Hepatocyte (in vitro differentiated cells): ENCODE results near the gene CAPN2. TPM values are rescaled to one million over a fixed set of nuclear protein-coding genes. Genes with fewer than 3 reads are reported as not detected.

ENCODE experiments used
- DNase-seq: peaks from one replicate; pipeline ENCODE4 v3.0.0-alpha.2; 2016; ENCODE audit warnings: low spot score
- H2AFZ ChIP-seq: fragments of 200-600 bp; sonication (generic); 2 replicates; pipeline ENCODE4 v1.6.0; 2016; ENCODE audit warnings: antibody characterized with exemption, mild to moderate bottlenecking
- H3K27ac ChIP-seq: fragments of 200-600 bp; sonication (generic); 2 replicates; pipeline ENCODE4 v1.5.1; 2016; ENCODE audit warnings: mild to moderate bottlenecking
- H3K27me3 ChIP-seq: fragments of 200-600 bp; sonication (generic); 2 replicates; pipeline ENCODE4 v1.6.1; 2016
- H3K36me3 ChIP-seq: fragments of 200-600 bp; sonication (generic); replicated peaks from 2 replicates; pipeline ENCODE4 v1.5.1; 2016; ENCODE audit warnings: low read depth; ENCODE audit not compliant: insufficient read depth
- H3K4me1 ChIP-seq: fragments of 200-600 bp; sonication (generic); 2 replicates; pipeline ENCODE4 v1.5.1; 2016; ENCODE audit warnings: mild to moderate bottlenecking, moderate library complexity; ENCODE audit not compliant: insufficient read depth
- H3K4me2 ChIP-seq: fragments of 200-600 bp; sonication (generic); 2 replicates; pipeline ENCODE4 v1.6.0; 2016
- H3K4me3 ChIP-seq: fragments of 200-600 bp; sonication (generic); 2 replicates; pipeline ENCODE4 v1.5.1; 2016; ENCODE audit warnings: mild to moderate bottlenecking
- H3K79me2 ChIP-seq: fragments of 200-600 bp; sonication (generic); 2 replicates; pipeline ENCODE4 v1.6.0; 2017; ENCODE audit warnings: mild to moderate bottlenecking
- H3K9me2 ChIP-seq: fragments of 200-600 bp; sonication (generic); replicated peaks from 2 replicates; pipeline ENCODE4 v1.6.0; 2017; ENCODE audit warnings: mild to moderate bottlenecking; ENCODE audit not compliant: insufficient read depth
- H3K9me3 ChIP-seq: fragments of 200-600 bp; sonication (generic); 2 replicates; pipeline ENCODE4 v1.5.1; 2016; ENCODE audit warnings: low read depth, mild to moderate bottlenecking
- H4K20me1 ChIP-seq: fragments of 200-600 bp; sonication (generic); 2 replicates; pipeline ENCODE4 v1.6.0; 2016; ENCODE audit warnings: mild to moderate bottlenecking; ENCODE audit not compliant: insufficient read depth, poor library complexity, severe bottlenecking
- CTCF ChIP-seq: fragments of 200-600 bp; sonication (generic); IDR thresholded peaks from 2 replicates; pipeline ENCODE4 v1.5.1; 2016; ENCODE audit warnings: antibody characterized with exemption, mild to moderate bottlenecking; ENCODE audit not compliant: poor library complexity
- EZH2 ChIP-seq: fragments of 200-600 bp; sonication (generic); IDR thresholded peaks from 2 replicates; pipeline ENCODE4 v1.6.1; 2016; ENCODE audit warnings: antibody characterized with exemption, mild to moderate bottlenecking, borderline replicate concordance
- EZH2phosphoT487 ChIP-seq: fragments of 200-600 bp; sonication (generic); IDR thresholded peaks from one replicate; pipeline ENCODE4 v1.6.1; 2018; ENCODE audit warnings: antibody characterized with exemption, mild to moderate bottlenecking, low read depth, moderate library complexity; ENCODE audit not compliant: unreplicated experiment, severe bottlenecking
- WGBS: methylation state at CpG from one replicate; pipeline ENCODE4 v1.1.6; 2016; ENCODE audit warnings: low lambda C conversion rate; ENCODE audit errors: missing lambda C conversion rate; 5-methylcytosine and 5-hydroxymethylcytosine counted together
- polyA plus RNA-seq: library from polyadenylated mRNA; unstranded; fragments of >200 nt; fragmentation: Nextera tagmentation; extraction: Ambion mirVana; gene quantifications from 2 replicates; pipeline ENCODE4 v1.2.1, GENCODE V29; 2016
- total RNA-seq: library from RNA; depleted of rRNA; stranded (reverse); fragments of >200 nt; gene quantifications from 2 replicates; pipeline ENCODE4 v1.2.3, GENCODE V29; 2014

The CAPN2 gene
- total and polyA plus RNA-seq, 2 experiments from 2014 or later, result 147 to 162 TPM

- Histone ChIP-seq H3K27ac (peak overlapping the region; percentile 96), H3K4me2 (no peak overlapping the region), H3K4me3 (no peak overlapping the region), H3K36me3 (no peaks in the 10 kb centered on the region), H3K4me1 (peaks cover 29% of the 10 kb centered on the region), H3K79me2 (no peaks in the 10 kb centered on the region), H2AFZ (no peak overlapping the region), H3K27me3 (no peaks in the 10 kb centered on the region), H4K20me1 (no peaks in the 10 kb centered on the region), H3K9me3 (no peaks in the 10 kb centered on the region), H3K9me2 (no peaks in the 10 kb centered on the region)
- DNase-seq, result no peak
- WGBS, result 93% methylated on average over 6 of the region's 6 CpGs
- TF ChIP-seq EZH2 (no peak), CTCF (no peak), EZH2phosphoT487 (no peak)
Measured at GRCh38 chr1:223774134-223774814, 61.9 kb downstream of the CAPN2 start.

DNA sequence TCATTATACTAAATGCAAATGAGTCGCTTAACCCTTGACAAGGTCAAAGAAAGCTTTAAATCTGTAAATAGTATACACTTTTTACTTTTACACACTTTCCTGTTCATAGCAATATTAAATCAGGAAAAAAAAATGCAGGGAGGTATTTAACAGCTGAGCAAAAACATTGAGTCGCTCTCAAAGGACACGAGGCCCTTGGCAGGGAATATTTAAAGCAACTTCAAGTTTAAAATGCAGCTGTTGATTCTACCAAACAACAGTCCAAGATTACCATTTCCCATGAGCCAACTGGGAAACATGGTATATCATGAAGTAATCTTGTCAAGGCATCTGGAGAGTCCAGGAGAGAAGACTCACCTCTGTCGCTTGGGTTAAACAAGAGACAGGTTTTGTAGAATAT is 62.7 kb downstream of the CAPN2 start:
- H3K4me3 ChIP-seq, result no peak overlapping the region
- 96% methylated on average over 4 of the region's 4 CpGs for WGBS
- TF ChIP-seq EZH2 (no peak), CTCF (no peak), EZH2phosphoT487 (no peak)
- no peaks in the 10 kb centered on the region for H3K79me2 ChIP-seq
- peak overlapping the region; percentile 96 for H3K27ac ChIP-seq
- no peaks in the 10 kb centered on the region for H3K27me3 ChIP-seq
- no peaks in the 10 kb centered on the region for H3K9me3 ChIP-seq
- H3K4me2 ChIP-seq, result no peak overlapping the region
- H3K9me2 ChIP-seq, result no peaks in the 10 kb centered on the region
- no peaks in the 10 kb centered on the region for H4K20me1 ChIP-seq
- DNase-seq, result no peak
- H3K4me1 ChIP-seq, result peaks cover 29% of the 10 kb centered on the region
- no peak overlapping the region for H2AFZ ChIP-seq
- H3K36me3 ChIP-seq, result no peaks in the 10 kb centered on the region

- Histone ChIP-seq H3K79me2 (no peaks in the 10 kb centered on the region), H3K4me3 (no peak overlapping the region), H3K4me2 (no peak overlapping the region), H3K36me3 (no peaks in the 10 kb centered on the region), H4K20me1 (no peaks in the 10 kb centered on the region), H2AFZ (no peak overlapping the region), H3K27ac (peak overlapping the region; percentile 96), H3K4me1 (peaks cover 29% of the 10 kb centered on the region), H3K27me3 (no peaks in the 10 kb centered on the region), H3K9me3 (no peaks in the 10 kb centered on the region), H3K9me2 (no peaks in the 10 kb centered on the region)
- WGBS, result 79% methylated on average over 1 of the region's 1 CpG
- TF ChIP-seq EZH2, result no peak
- TF ChIP-seq CTCF, result no peak
- no peak for TF ChIP-seq EZH2phosphoT487
- DNase-seq, result no peak
Measured at GRCh38 chr1:223775711-223776074, 63.4 kb downstream of the CAPN2 start.
